Placental epithelial cell (primary cell): Measurements from ENCODE around the gene ING2. TPM values are rescaled to one million over a fixed set of nuclear protein-coding genes. Genes with fewer than 3 reads are reported as not detected.

Experiments
- total RNA-seq: library from RNA; depleted of rRNA; stranded (reverse); fragments of >200 nt; gene quantifications from 2 replicates; pipeline ENCODE4 v1.2.3, GENCODE V29; 2012

The ING2 gene, protein sequence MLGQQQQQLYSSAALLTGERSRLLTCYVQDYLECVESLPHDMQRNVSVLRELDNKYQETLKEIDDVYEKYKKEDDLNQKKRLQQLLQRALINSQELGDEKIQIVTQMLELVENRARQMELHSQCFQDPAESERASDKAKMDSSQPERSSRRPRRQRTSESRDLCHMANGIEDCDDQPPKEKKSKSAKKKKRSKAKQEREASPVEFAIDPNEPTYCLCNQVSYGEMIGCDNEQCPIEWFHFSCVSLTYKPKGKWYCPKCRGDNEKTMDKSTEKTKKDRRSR
- 14.6 and 21.2 TPM in 2 replicates for total RNA-seq

DNA sequence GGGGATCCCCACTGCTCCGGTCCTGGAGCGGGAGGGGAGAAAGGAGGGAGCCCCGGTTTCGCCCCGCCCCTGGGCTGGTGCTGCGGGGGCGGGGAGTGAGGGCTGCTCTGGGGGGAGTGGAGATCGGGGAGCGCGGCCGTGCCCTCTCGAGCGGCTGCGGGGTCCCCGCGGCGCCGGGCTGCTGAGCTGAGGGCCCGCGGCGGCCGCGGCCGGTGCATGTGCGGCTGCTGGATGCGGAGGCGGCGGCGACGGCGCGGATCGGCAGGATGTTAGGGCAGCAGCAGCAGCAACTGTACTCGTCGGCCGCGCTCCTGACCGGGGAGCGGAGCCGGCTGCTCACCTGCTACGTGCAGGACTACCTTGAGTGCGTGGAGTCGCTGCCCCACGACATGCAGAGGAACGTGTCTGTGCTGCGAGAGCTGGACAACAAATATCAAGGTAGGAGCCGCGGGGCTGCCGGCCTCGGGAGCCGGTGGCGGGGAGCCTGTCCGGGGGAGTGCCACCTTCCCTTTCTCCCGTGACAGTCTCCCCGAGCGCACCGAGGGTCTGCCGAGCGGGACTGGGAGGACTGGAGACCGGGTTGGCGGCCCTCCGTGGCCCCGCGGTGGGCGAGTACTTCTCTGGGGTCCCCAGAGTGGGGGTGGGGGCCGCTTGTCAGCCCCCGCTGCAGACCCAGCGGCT is at the start of gene ING2:
Gene ING2 (plus strand): TSS at position 129 of the 681 bp plus-strand sequence. CDS start 138 bp downstream, at position 267.

Other genes with a start within 250 kb of the ING2 start
- gene CLDN22, start 184.8 kb upstream of the ING2 start, total RNA-seq, result not detected in 2 replicates
- gene CLDN24, start 182.6 kb upstream of the ING2 start, total RNA-seq, result not detected in 2 replicates
- gene CDKN2AIP, start 60.4 kb upstream of the ING2 start, total RNA-seq, result 19.1 and 28.7 TPM in 2 replicates
- 22.8 and 32.8 TPM in 2 replicates for gene RWDD4, start 154.1 kb downstream of the ING2 start, total RNA-seq
- 40.5 and 55.0 TPM in 2 replicates for gene TRAPPC11, start 154.2 kb downstream of the ING2 start, total RNA-seq